ENCODE measurements around the gene ZNF683. TPM values are rescaled to one million over a fixed set of nuclear protein-coding genes. Genes with fewer than 3 reads are reported as not detected.
"Not testable (repeated sequence)": the region's sequence is repeated elsewhere in the genome, so short reads cannot be mapped to it uniquely, and the experiment has no call there.

The ZNF683 gene
- polyA plus RNA-seq: under 1 TPM; 0.28 to 0.51 TPM

DNA sequence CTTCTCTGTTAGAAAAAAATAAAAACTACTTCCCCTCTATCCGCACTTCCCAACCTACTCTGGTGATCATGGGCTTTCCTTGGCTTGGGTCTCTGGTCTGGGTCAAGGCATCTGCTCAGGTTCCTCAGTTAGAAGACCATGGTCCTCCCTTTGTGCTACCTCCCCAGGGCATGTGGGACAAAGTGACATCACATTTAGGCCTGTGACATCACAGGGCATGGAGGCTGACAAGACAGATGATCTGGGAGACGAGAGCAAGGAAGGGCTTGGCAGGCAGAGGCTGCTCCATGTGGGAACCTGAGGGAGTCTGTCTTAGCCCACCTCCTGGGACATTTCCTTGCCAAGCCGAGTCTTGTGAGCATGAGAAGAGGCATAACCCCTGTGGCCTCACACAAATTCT is at the start of gene ZNF683:
Gene ZNF683, minus strand, starts transcription at position 140 of the 400 bp plus-strand sequence. CDS start 4,179 bp downstream, outside the sequence.
- H3K27me3 ChIP-seq (ENCODE audit: control insufficient read depth in 1 of 2, insufficient read depth in 2 of 2, low read length in 2 of 2); H3K4me3 ChIP-seq (ENCODE audit: low read depth in 1 of 2, low read length in 2 of 2); H3K27ac ChIP-seq (ENCODE audit: low read depth in 2 of 2, low read length in 1 of 2); H3K4me1 ChIP-seq (ENCODE audit: control insufficient read depth in 2 of 2, insufficient read depth in 2 of 2, low read length in 1 of 2); H3K9me3 ChIP-seq (ENCODE audit: control insufficient read depth in 2 of 2, insufficient read depth in 1 of 2, low read depth in 1 of 2, low read length in 1 of 2); H3K36me3 ChIP-seq (ENCODE audit: control insufficient read depth in 2 of 2, insufficient read depth in 2 of 2, low read length in 1 of 2): not testable (repeated sequence)
- whole genome bisulfite sequencing, 2 donors: 71 to 79% methylated on average over 3 of the region's 3 CpGs

GRCh38 chr1:26419494-26419893 is 46.9 kb upstream of the ZNF683 start:
- Histone ChIP-seq H3K27ac (ENCODE audit: low read depth in 2 of 2, low read length in 1 of 2) (no peak overlapping the region), H3K9me3 (ENCODE audit: control insufficient read depth in 2 of 2, insufficient read depth in 1 of 2, low read depth in 1 of 2, low read length in 1 of 2) (no peaks in the 10 kb centered on the region), H3K4me1 (ENCODE audit: control insufficient read depth in 2 of 2, insufficient read depth in 2 of 2, low read length in 1 of 2) (no peaks in the 10 kb centered on the region), H3K36me3 (ENCODE audit: control insufficient read depth in 2 of 2, insufficient read depth in 2 of 2, low read length in 1 of 2) (no peaks in the 10 kb centered on the region), H3K27me3 (ENCODE audit: control insufficient read depth in 1 of 2, insufficient read depth in 2 of 2, low read length in 2 of 2) (no peaks in the 10 kb centered on the region), H3K4me3 (ENCODE audit: low read depth in 1 of 2, low read length in 2 of 2) (no peak overlapping the region)
- 78 to 79% methylated on average over 2 of the region's 2 CpGs for WGBS, 2 donors

DNA sequence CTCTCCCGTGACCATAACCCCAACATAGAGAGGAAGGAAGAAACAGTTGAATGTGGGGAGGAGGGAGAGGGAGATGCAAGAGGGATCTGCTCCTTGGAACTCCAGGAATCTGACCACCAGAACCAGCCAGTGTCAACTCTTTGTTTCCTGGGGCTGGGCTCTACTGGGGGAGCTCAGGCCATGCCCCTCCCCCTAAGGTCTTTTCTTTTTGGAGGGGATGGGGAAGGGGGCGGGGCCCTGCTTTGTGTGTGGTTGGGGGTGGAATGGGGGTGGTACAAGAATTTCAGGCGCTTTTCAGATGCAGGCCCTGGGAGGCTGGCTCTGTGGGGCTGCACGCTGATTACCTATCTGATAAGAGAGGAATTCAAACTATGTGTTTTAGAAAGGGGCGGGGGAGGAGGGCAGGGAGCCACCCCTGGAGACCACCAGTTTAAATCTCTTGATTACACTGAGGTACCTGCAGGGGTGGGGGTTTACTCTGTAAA is 46.4 kb upstream of the ZNF683 start:
- WGBS, 2 donors: 47 to 53% methylated on average over 5 of the region's 5 CpGs
- Histone ChIP-seq H3K36me3 (ENCODE audit: control insufficient read depth in 2 of 2, insufficient read depth in 2 of 2, low read length in 1 of 2) (no peaks in the 10 kb centered on the region), H3K27ac (ENCODE audit: low read depth in 2 of 2, low read length in 1 of 2) (no peak overlapping the region), H3K27me3 (ENCODE audit: control insufficient read depth in 1 of 2, insufficient read depth in 2 of 2, low read length in 2 of 2) (no peaks in the 10 kb centered on the region), H3K4me3 (ENCODE audit: low read depth in 1 of 2, low read length in 2 of 2) (no peak overlapping the region), H3K4me1 (ENCODE audit: control insufficient read depth in 2 of 2, insufficient read depth in 2 of 2, low read length in 1 of 2) (no peaks in the 10 kb centered on the region), H3K9me3 (ENCODE audit: control insufficient read depth in 2 of 2, insufficient read depth in 1 of 2, low read depth in 1 of 2, low read length in 1 of 2) (no peaks in the 10 kb centered on the region)

DNA sequence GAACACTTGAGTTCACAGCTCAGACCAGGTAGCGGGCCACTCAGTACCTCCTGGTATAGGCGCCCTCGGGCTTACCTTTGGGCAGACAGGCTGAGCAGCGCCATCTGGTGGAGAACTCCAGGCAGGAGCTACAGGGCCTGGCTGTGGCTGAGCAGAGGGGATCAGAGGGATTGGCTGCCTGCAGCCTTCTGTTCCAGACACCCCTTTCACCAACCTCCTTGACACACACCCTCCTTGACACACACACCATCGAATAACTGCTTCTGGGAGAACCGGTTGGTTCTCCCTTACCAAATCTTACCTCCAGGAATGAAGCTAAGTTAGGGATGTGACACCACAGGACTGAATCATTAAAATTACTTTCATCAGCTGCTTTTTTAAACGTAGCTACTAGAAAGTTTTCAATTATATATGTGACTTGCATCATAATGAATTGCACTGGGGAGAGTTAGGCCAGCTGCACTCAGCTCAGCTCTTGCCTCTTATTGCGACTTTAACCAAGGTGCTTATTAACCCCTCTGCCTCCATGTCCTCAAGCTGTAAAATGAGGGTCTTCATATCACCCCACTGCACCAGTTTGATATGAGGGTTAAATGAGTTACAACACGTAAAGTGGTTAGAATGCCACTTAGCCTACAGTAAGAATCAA is 44.7 kb upstream of the ZNF683 start:
- Histone ChIP-seq H3K9me3 (ENCODE audit: control insufficient read depth in 2 of 2, insufficient read depth in 1 of 2, low read depth in 1 of 2, low read length in 1 of 2) (no peaks in the 10 kb centered on the region), H3K27me3 (ENCODE audit: control insufficient read depth in 1 of 2, insufficient read depth in 2 of 2, low read length in 2 of 2) (peaks cover 0 to 9% of the 10 kb centered on the region in 2 donors), H3K4me1 (ENCODE audit: control insufficient read depth in 2 of 2, insufficient read depth in 2 of 2, low read length in 1 of 2) (no peaks in the 10 kb centered on the region), H3K27ac (ENCODE audit: low read depth in 2 of 2, low read length in 1 of 2) (peak overlapping the region in 1 of 2 donors; percentile 43), H3K36me3 (ENCODE audit: control insufficient read depth in 2 of 2, insufficient read depth in 2 of 2, low read length in 1 of 2) (no peaks in the 10 kb centered on the region), H3K4me3 (ENCODE audit: low read depth in 1 of 2, low read length in 2 of 2) (no peak overlapping the region)
- WGBS, 2 donors: 16 to 19% methylated on average over 9 of the region's 9 CpGs

DNA sequence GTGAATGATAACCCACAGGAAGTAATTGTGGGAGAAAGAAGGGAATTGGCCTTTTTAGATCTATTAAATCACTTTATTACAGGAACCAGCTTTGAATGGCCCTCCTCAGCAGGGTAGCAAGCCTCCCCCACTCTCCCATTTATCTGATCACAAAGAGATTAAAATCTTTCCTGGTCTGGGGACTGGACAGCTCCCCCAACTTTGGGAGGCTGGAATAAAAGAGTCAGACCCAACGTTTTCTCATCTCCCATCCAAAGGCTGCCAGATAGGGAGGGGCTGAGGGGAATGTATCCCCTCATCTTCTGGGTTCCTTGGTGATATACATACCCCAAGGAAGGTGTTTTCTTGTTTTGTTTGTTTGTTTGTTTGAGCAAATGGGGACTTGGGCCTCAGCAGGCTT is 40.5 kb upstream of the ZNF683 start:
- 0 to 4% methylated on average over 1 of the region's 1 CpG for WGBS, 2 donors
- peaks cover 0 to 7% of the 10 kb centered on the region in 2 donors for H3K4me1 ChIP-seq (ENCODE audit: control insufficient read depth in 2 of 2, insufficient read depth in 2 of 2, low read length in 1 of 2)
- H3K27me3 ChIP-seq (ENCODE audit: control insufficient read depth in 1 of 2, insufficient read depth in 2 of 2, low read length in 2 of 2): peaks cover 0 to 38% of the 10 kb centered on the region in 2 donors
- no peak overlapping the region for H3K27ac ChIP-seq (ENCODE audit: low read depth in 2 of 2, low read length in 1 of 2)
- peaks cover 0 to 4% of the 10 kb centered on the region in 2 donors for H3K9me3 ChIP-seq (ENCODE audit: control insufficient read depth in 2 of 2, insufficient read depth in 1 of 2, low read depth in 1 of 2, low read length in 1 of 2)
- H3K4me3 ChIP-seq (ENCODE audit: low read depth in 1 of 2, low read length in 2 of 2): no peak overlapping the region
- no peaks in the 10 kb centered on the region for H3K36me3 ChIP-seq (ENCODE audit: control insufficient read depth in 2 of 2, insufficient read depth in 2 of 2, low read length in 1 of 2)

DNA sequence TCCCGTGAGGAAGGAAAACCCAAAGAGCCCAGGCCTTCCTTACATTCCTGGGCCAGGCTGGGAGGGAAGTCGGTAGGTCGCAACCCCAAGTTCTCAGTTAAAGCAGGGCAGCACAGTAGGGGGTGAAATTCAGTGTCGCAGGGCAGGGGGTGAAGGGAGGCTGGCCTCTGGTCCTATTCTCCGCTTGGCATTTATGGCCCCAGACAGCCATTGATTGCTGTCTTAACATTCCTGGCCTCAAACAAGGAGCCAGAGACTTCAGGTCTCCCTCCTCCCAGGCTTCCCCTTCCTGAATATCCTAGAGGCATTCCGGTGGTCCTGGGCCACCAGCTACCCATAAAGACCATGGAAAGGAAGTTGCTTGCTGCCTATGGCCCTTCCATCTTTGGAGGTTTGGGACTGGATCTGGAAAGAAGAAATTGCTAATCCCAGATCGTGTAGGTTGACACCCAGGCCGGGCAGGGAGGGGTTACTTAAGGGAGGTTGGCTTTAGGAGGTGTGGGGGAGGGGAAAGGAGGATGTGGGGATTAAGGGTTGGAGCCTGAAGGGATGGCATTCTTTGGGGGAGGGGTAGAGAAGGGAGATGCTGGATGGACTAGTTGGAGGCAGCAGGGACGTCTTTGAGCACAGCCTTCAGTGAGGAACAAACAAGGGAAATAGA is 39.8 kb upstream of the ZNF683 start:
- H3K4me1 ChIP-seq (ENCODE audit: control insufficient read depth in 2 of 2, insufficient read depth in 2 of 2, low read length in 1 of 2): peaks cover 0 to 7% of the 10 kb centered on the region in 2 donors
- no peak overlapping the region for H3K4me3 ChIP-seq (ENCODE audit: low read depth in 1 of 2, low read length in 2 of 2)
- H3K27ac ChIP-seq (ENCODE audit: low read depth in 2 of 2, low read length in 1 of 2): no peak overlapping the region
- 16 to 17% methylated on average over 9 of the region's 9 CpGs for WGBS, 2 donors
- H3K27me3 ChIP-seq (ENCODE audit: control insufficient read depth in 1 of 2, insufficient read depth in 2 of 2, low read length in 2 of 2): peaks cover 0 to 38% of the 10 kb centered on the region in 2 donors
- H3K36me3 ChIP-seq (ENCODE audit: control insufficient read depth in 2 of 2, insufficient read depth in 2 of 2, low read length in 1 of 2): no peaks in the 10 kb centered on the region
- peaks cover 0 to 4% of the 10 kb centered on the region in 2 donors for H3K9me3 ChIP-seq (ENCODE audit: control insufficient read depth in 2 of 2, insufficient read depth in 1 of 2, low read depth in 1 of 2, low read length in 1 of 2)

GRCh38 chr1:26411624-26412074 is 39.1 kb upstream of the ZNF683 start:
- Histone ChIP-seq H3K36me3 (ENCODE audit: control insufficient read depth in 2 of 2, insufficient read depth in 2 of 2, low read length in 1 of 2) (no peaks in the 10 kb centered on the region), H3K4me1 (ENCODE audit: control insufficient read depth in 2 of 2, insufficient read depth in 2 of 2, low read length in 1 of 2) (peaks cover 0 to 7% of the 10 kb centered on the region in 2 donors), H3K27ac (ENCODE audit: low read depth in 2 of 2, low read length in 1 of 2) (no peak overlapping the region), H3K27me3 (ENCODE audit: control insufficient read depth in 1 of 2, insufficient read depth in 2 of 2, low read length in 2 of 2) (peaks cover 0 to 38% of the 10 kb centered on the region in 2 donors), H3K9me3 (ENCODE audit: control insufficient read depth in 2 of 2, insufficient read depth in 1 of 2, low read depth in 1 of 2, low read length in 1 of 2) (peaks cover 0 to 4% of the 10 kb centered on the region in 2 donors), H3K4me3 (ENCODE audit: low read depth in 1 of 2, low read length in 2 of 2) (no peak overlapping the region)
- WGBS, 2 donors: 9 to 10% methylated on average over 20 of the region's 20 CpGs

- 4% methylated on average over 63 to 70 of the region's 70 CpGs for WGBS, 2 donors
- Histone ChIP-seq H3K27me3 (ENCODE audit: control insufficient read depth in 1 of 2, insufficient read depth in 2 of 2, low read length in 2 of 2) (peaks cover 0 to 38% of the 10 kb centered on the region in 2 donors), H3K36me3 (ENCODE audit: control insufficient read depth in 2 of 2, insufficient read depth in 2 of 2, low read length in 1 of 2) (no peaks in the 10 kb centered on the region), H3K4me3 (ENCODE audit: low read depth in 1 of 2, low read length in 2 of 2) (no peak within 1 kb of the TSS), H3K4me1 (ENCODE audit: control insufficient read depth in 2 of 2, insufficient read depth in 2 of 2, low read length in 1 of 2) (peaks cover 0 to 7% of the 10 kb centered on the region in 2 donors), H3K27ac (ENCODE audit: low read depth in 2 of 2, low read length in 1 of 2) (no peak within 1 kb of the TSS), H3K9me3 (ENCODE audit: control insufficient read depth in 2 of 2, insufficient read depth in 1 of 2, low read depth in 1 of 2, low read length in 1 of 2) (peaks cover 0 to 4% of the 10 kb centered on the region in 2 donors)
Measured at GRCh38 chr1:26410706-26411623, 38.4 kb upstream of the ZNF683 start, which contains the start of gene LIN28A. LIN28A (plus strand) TSS chr1:26410817; CDS start chr1:26410892, 75 bp downstream.

- Histone ChIP-seq H3K36me3 (ENCODE audit: control insufficient read depth in 2 of 2, insufficient read depth in 2 of 2, low read length in 1 of 2) (no peaks in the 10 kb centered on the region), H3K4me1 (ENCODE audit: control insufficient read depth in 2 of 2, insufficient read depth in 2 of 2, low read length in 1 of 2) (peaks cover 0 to 7% of the 10 kb centered on the region in 2 donors), H3K9me3 (ENCODE audit: control insufficient read depth in 2 of 2, insufficient read depth in 1 of 2, low read depth in 1 of 2, low read length in 1 of 2) (peaks cover 0 to 4% of the 10 kb centered on the region in 2 donors), H3K27ac (ENCODE audit: low read depth in 2 of 2, low read length in 1 of 2) (no peak overlapping the region), H3K4me3 (ENCODE audit: low read depth in 1 of 2, low read length in 2 of 2) (no peak overlapping the region), H3K27me3 (ENCODE audit: control insufficient read depth in 1 of 2, insufficient read depth in 2 of 2, low read length in 2 of 2) (peaks cover 0 to 38% of the 10 kb centered on the region in 2 donors)
- WGBS, 2 donors: 4 to 5% methylated on average over 16 of the region's 16 CpGs
Measured at GRCh38 chr1:26409191-26409807, 36.7 kb upstream of the ZNF683 start.

Measured in esophagus (tissue), 2 donors.